HEK293T (cell line): ENCODE data around the gene FAM240A.

Source experiments
- BHLHE40 ChIP-seq: fragments of 450-650 bp; IDR thresholded peaks from 2 replicates; pipeline ENCODE4 v1.6.1; 2016; ENCODE audit warnings: mild to moderate bottlenecking, moderate library complexity, borderline replicate concordance
- ELF4 ChIP-seq: fragments of 450-650 bp; IDR thresholded peaks from 2 replicates; pipeline ENCODE4 v1.6.1; 2017; ENCODE audit warnings: antibody characterized with exemption
- FOXA1 ChIP-seq: fragments of 450-650 bp; IDR thresholded peaks from 2 replicates; pipeline ENCODE4 v1.6.1; 2016; ENCODE audit warnings: mild to moderate bottlenecking
- FOXM1 ChIP-seq: fragments of 450-650 bp; IDR thresholded peaks from 2 replicates; pipeline ENCODE4 v1.6.1; 2017; ENCODE audit warnings: mild to moderate bottlenecking, borderline replicate concordance
- L3MBTL2 ChIP-seq: fragments of 450-650 bp; conservative IDR thresholded peaks from 2 replicates; pipeline ENCODE4 v1.6.1; 2016; ENCODE audit warnings: mild to moderate bottlenecking
- SP1 ChIP-seq: fragments of 450-650 bp; IDR thresholded peaks from 2 replicates; pipeline ENCODE4 v1.6.1; 2017
- TARDBP ChIP-seq: fragments of 450-650 bp; IDR thresholded peaks from 2 replicates; pipeline ENCODE4 v1.6.1; 2016
- ZNF384 ChIP-seq: fragments of 450-650 bp; IDR thresholded peaks from 2 replicates; pipeline ENCODE4 v1.6.1; 2016

- TF ChIP-seq BHLHE40 (no peak), TARDBP (no peak), ZNF384 (no peak), L3MBTL2 (no peak), FOXA1 (no peak), ELF4 (no peak), FOXM1 (no peak), SP1 (no peak)
Measured at GRCh38 chr3:46593274-46593862, 19.0 kb upstream of the FAM240A start.
